H1 (cell line): Measurements from ENCODE around the gene MRPS34. TPM values are rescaled to one million over a fixed set of nuclear protein-coding genes. Genes with fewer than 3 reads are reported as not detected.
"Not testable (repeated sequence)": the region's sequence is repeated elsewhere in the genome, so short reads cannot be mapped to it uniquely, and the experiment has no call there.

Source experiments
- CTCF ChIA-PET: fragments of 300-600 bp; sonication (Branson Sonifier 250); formaldehyde crosslinking; loops from one replicate; lab custom pipeline; 2021; ENCODE audit not compliant: partially characterized antibody; lab: Charles Lee
- POLR2A ChIA-PET: fragments of 300-600 bp; sonication (Branson Sonifier 250); formaldehyde crosslinking; loops from one replicate; lab custom pipeline; 2021; ENCODE audit warnings: inconsistent platforms; ENCODE audit not compliant: partially characterized antibody; lab: Charles Lee
- DNase-seq, 2 experiments: peaks; one replicate each; pipeline versions ENCODE4 v3.0.0 to v3.0.0-alpha.2; 2010 to 2022; ENCODE audit warnings: low spot score in 2 of 2, low read depth in 1 of 2, mixed read lengths in 1 of 2
- FAIRE-seq: peaks from 2 replicates; lab custom pipeline; 2011; peaks lifted over from hg19 to GRCh38; lab: Jason Lieb, UNC
- H2AFZ ChIP-seq: 2 replicates; pipeline ENCODE4 v1.8.1; 2012; ENCODE audit warnings: low read length, inconsistent platforms
- H2AK5ac ChIP-seq: 2 replicates; pipeline ENCODE4 v1.6.1; 2013; ENCODE audit warnings: low read depth, low read length
- H2BK120ac ChIP-seq: replicated peaks from 2 replicates; pipeline ENCODE3; 2013; ENCODE audit warnings: low read depth, low read length, inconsistent platforms
- H2BK12ac ChIP-seq: 2 replicates; pipeline ENCODE4 v1.6.1; 2013; ENCODE audit warnings: low read depth, low read length
- H2BK15ac ChIP-seq: 2 replicates; pipeline ENCODE4 v1.6.1; 2013; ENCODE audit warnings: low read length
- H2BK20ac ChIP-seq: 2 replicates; pipeline ENCODE4 v1.6.1; 2013; ENCODE audit warnings: low read length
- H2BK5ac ChIP-seq: 2 replicates; pipeline ENCODE4 v1.6.1; 2013; ENCODE audit warnings: low read depth, low read length
- H3K14ac ChIP-seq: 2 replicates; pipeline ENCODE4 v1.6.1; 2013; ENCODE audit warnings: inconsistent platforms; ENCODE audit not compliant: insufficient read length
- H3K18ac ChIP-seq: 2 replicates; pipeline ENCODE4 v1.6.1; 2013; ENCODE audit warnings: low read length; ENCODE audit errors: extremely low read depth
- H3K23ac ChIP-seq: 2 replicates; pipeline ENCODE4 v1.6.1; 2013; ENCODE audit warnings: inconsistent platforms; ENCODE audit not compliant: insufficient read length
- H3K23me2 ChIP-seq: 2 replicates; pipeline ENCODE4 v1.6.1; 2013; ENCODE audit warnings: low read depth, low read length
- H3K27ac ChIP-seq: 2 replicates; pipeline ENCODE4 v1.6.1; 2011; ENCODE audit warnings: low read depth, low read length, inconsistent platforms
- H3K27me3 ChIP-seq, 4 experiments: replicated peaks in 1 of 4; 1 replicate in 1 of 4; 2 replicates in 3 of 4; pipeline versions ENCODE4 v1.6.1 to v1.8.1; 2011 to 2013; ENCODE audit warnings: low read length in 3 of 4, mild to moderate bottlenecking in 3 of 4, inconsistent platforms in 2 of 4, mixed read lengths in 2 of 4, moderate library complexity in 1 of 4; ENCODE audit not compliant: control insufficient read depth in 3 of 4, insufficient read depth in 3 of 4; ENCODE audit errors: extremely low read depth in 1 of 4
- H3K36me3 ChIP-seq, 4 experiments: 2 replicates each; pipeline versions ENCODE4 v1.6.1 to v1.8.1; 2011 to 2013; ENCODE audit warnings: mild to moderate bottlenecking in 4 of 4, low read length in 3 of 4, moderate library complexity in 2 of 4, control low read depth in 1 of 4, inconsistent platforms in 1 of 4; ENCODE audit not compliant: insufficient read depth in 4 of 4, control insufficient read depth in 2 of 4
- H3K4ac ChIP-seq: replicated peaks from 2 replicates; pipeline ENCODE3; 2013; ENCODE audit warnings: low read length, low read depth, mixed read lengths, inconsistent platforms; ENCODE audit not compliant: insufficient read length
- H3K4me1 ChIP-seq, 4 experiments: replicated peaks in 1 of 4; 1 replicate in 1 of 4; 2 replicates in 3 of 4; pipeline versions ENCODE4 v1.6.1 to v1.8.1; 2011 to 2013; ENCODE audit warnings: low read length in 3 of 4, inconsistent platforms in 2 of 4, mixed read lengths in 1 of 4; ENCODE audit not compliant: insufficient read depth in 4 of 4, control insufficient read depth in 3 of 4
- H3K4me2 ChIP-seq, 2 experiments: 2 replicates each; pipeline versions ENCODE4 v1.6.1 to v1.8.1; 2011 to 2013; ENCODE audit warnings: low read depth in 2 of 2, low read length in 2 of 2, control low read depth in 1 of 2, inconsistent platforms in 1 of 2, mild to moderate bottlenecking in 1 of 2; ENCODE audit not compliant: insufficient read depth in 1 of 2
- H3K4me3 ChIP-seq, 4 experiments: fragments of 200-600, 300-600 bp in 1 of 4; sonication (generic), shearing (Covaris generic), sonication (Bioruptor Twin) in 1 of 4; 2 replicates each; pipeline versions ENCODE4 v1.5.1 to v1.8.1; 2011 to 2016; ENCODE audit warnings: low read length in 4 of 4, low read depth in 3 of 4, control low read depth in 2 of 4, inconsistent platforms in 2 of 4, mild to moderate bottlenecking in 2 of 4, mixed read lengths in 1 of 4, moderate library complexity in 1 of 4; ENCODE audit not compliant: insufficient read depth in 2 of 4; ENCODE audit errors: extremely low read depth in 1 of 4
- H3K56ac ChIP-seq: replicated peaks from 2 replicates; pipeline ENCODE3; 2013; ENCODE audit warnings: low read depth, mild to moderate bottlenecking, mixed read lengths, low read length, inconsistent platforms; ENCODE audit not compliant: insufficient read length
- H3K79me1 ChIP-seq: 2 replicates; pipeline ENCODE4 v1.6.1; 2013; ENCODE audit warnings: low read depth, low read length, control low read depth
- H3K79me2 ChIP-seq, 2 experiments: 2 replicates each; pipeline versions ENCODE4 v1.6.1 to v1.8.1; 2012 to 2013; ENCODE audit warnings: low read length in 2 of 2, mild to moderate bottlenecking in 2 of 2, inconsistent platforms in 1 of 2; ENCODE audit not compliant: insufficient read depth in 2 of 2, control insufficient read depth in 1 of 2
- H3K9ac ChIP-seq, 4 experiments: replicated peaks in 1 of 4; 1 replicate in 1 of 4; 2 replicates in 3 of 4; pipeline versions ENCODE4 v1.6.1 to v1.8.1; 2011 to 2013; ENCODE audit warnings: low read depth in 3 of 4, low read length in 3 of 4, control low read depth in 2 of 4, mild to moderate bottlenecking in 2 of 4, moderate library complexity in 2 of 4, inconsistent platforms in 1 of 4; ENCODE audit errors: extremely low read depth in 1 of 4
- H3K9me3 ChIP-seq, 2 experiments: 2 replicates each; pipeline versions ENCODE4 v1.6.1 to v1.8.1; 2012 to 2013; ENCODE audit warnings: mild to moderate bottlenecking in 2 of 2, moderate library complexity in 2 of 2, control low read depth in 1 of 2, inconsistent platforms in 1 of 2, low read depth in 1 of 2, low read length in 1 of 2, mixed read lengths in 1 of 2; ENCODE audit not compliant: insufficient read depth in 2 of 2
- H4K20me1 ChIP-seq, 2 experiments: replicated peaks in 1 of 2; 2 replicates each; pipeline versions ENCODE3 to v1.8.1; 2011 to 2013; ENCODE audit warnings: inconsistent platforms in 2 of 2, low read length in 2 of 2, mild to moderate bottlenecking in 1 of 2; ENCODE audit not compliant: insufficient read depth in 2 of 2, control insufficient read depth in 1 of 2
- H4K5ac ChIP-seq: 2 replicates; pipeline ENCODE4 v1.6.1; 2013; ENCODE audit warnings: low read length, low read depth, mixed read lengths, inconsistent platforms; ENCODE audit not compliant: insufficient read length
- H4K8ac ChIP-seq: 2 replicates; pipeline ENCODE4 v1.8.0; 2013; ENCODE audit warnings: mild to moderate bottlenecking, moderate library complexity, low read length, inconsistent platforms; ENCODE audit not compliant: insufficient read depth; ENCODE audit errors: extremely low read depth
- H4K91ac ChIP-seq: replicated peaks from 2 replicates; pipeline ENCODE3; 2013; ENCODE audit warnings: low read length, mixed read lengths, inconsistent platforms; ENCODE audit not compliant: insufficient read length
- WGBS, 2 experiments: shearing (Covaris generic) in 1 of 2; methylation state at CpG; one replicate each; pipeline versions ENCODE4 v1.1.6 to v1.1.7; 2013 to 2015; ENCODE audit warnings: low lambda C conversion rate in 2 of 2, mixed read lengths in 2 of 2, inconsistent platforms in 1 of 2, low coverage in 1 of 2, missing lambda C conversion rate in 1 of 2; ENCODE audit not compliant: insufficient replicate concordance in 2 of 2, insufficient coverage in 1 of 2, insufficient read length in 1 of 2; ENCODE audit errors: extremely low coverage in 1 of 2, missing lambda C conversion rate in 1 of 2; 5-methylcytosine and 5-hydroxymethylcytosine counted together
- polyA plus RNA-seq, 7 experiments: library from polyadenylated mRNA; depleted of rRNA in 3 of 7; stranded (reverse) in 5 of 7; unstranded in 2 of 7; fragments of >200 nt in 5 of 7; fragments of 200-250 nt in 2 of 7; gene quantifications; 1 replicate in 5 of 7; 2 replicates in 1 of 7; 4 replicates in 1 of 7; pipeline versions ENCODE4 v1.2.1 to v1.2.3, GENCODE V29; 2011 to 2013; ENCODE audit warnings: missing spikeins in 2 of 7, mixed read lengths in 2 of 7
- total RNA-seq: library from RNA; stranded (reverse); fragmentation: NEBNext Ultra II Directional; extraction: Animal tissue kit (Norgen Biotek cat#: 25700); gene quantifications from 2 replicates; pipeline ENCODE4 v1.2.1, GENCODE V29; 2021

MRPS34 gene
- total and polyA plus RNA-seq, 2 of the 8 experiments (the other 6 are each of a cell fraction or from before 2014, with no cell fraction given) = 168 to 252 TPM

GRCh38 chr16:1799263-1799662, 26.3 kb upstream of the MRPS34 start:
- H3K4me3 ChIP-seq, H3K4me1 ChIP-seq, H2BK15ac ChIP-seq, FAIRE-seq, H3K23ac ChIP-seq, CTCF ChIA-PET, H3K18ac ChIP-seq, H3K9ac ChIP-seq, DNase-seq, H3K27ac ChIP-seq, H3K56ac ChIP-seq, H3K36me3 ChIP-seq, H2AFZ ChIP-seq, H4K91ac ChIP-seq, H4K8ac ChIP-seq, H3K23me2 ChIP-seq, H3K27me3 ChIP-seq, H2BK120ac ChIP-seq, H3K4me2 ChIP-seq, H3K79me1 ChIP-seq, POLR2A ChIA-PET, H2BK12ac ChIP-seq, H4K5ac ChIP-seq, H3K14ac ChIP-seq, H4K20me1 ChIP-seq, H3K4ac ChIP-seq, H3K79me2 ChIP-seq, H2BK5ac ChIP-seq, H2BK20ac ChIP-seq, H2AK5ac ChIP-seq: not testable (repeated sequence)
- peaks cover 29% of the 10 kb centered on the region in 2 experiments for H3K9me3 ChIP-seq
- WGBS, 2 experiments = 69% methylated on average over 5 of the region's 5 CpGs; no CpG with 5 or more reads in 1 of the 2 experiments
